ENCODE measurements around the gene SMARCA4.

GRCh38 chr19:11096210-11096841, 135.5 kb downstream of the SMARCA4 start:
- no peak for TF ChIP-seq CTCF (IDR thresholded peaks at IDR 0.05)
- TF ChIP-seq EP300 (IDR thresholded peaks at IDR 0.05), result no peak
- no peak for TF ChIP-seq POLR2A (IDR thresholded peaks at IDR 0.05)
- no peak for TF ChIP-seq POLR2AphosphoS5 (IDR thresholded peaks at IDR 0.05)
